T-cell (primary cell): ENCODE measurements around the gene MAPK14. TPM values are rescaled to one million over a fixed set of nuclear protein-coding genes. Genes with fewer than 3 reads are reported as not detected.

ENCODE experiments used
- ATAC-seq, 4 experiments: fragments of 200-7000 bp in 3 of 4; fragments of 150-1000 bp in 1 of 4; cut with Tn5 transposase; replicated peaks in 1 of 4; 1 replicate in 3 of 4; 2 replicates in 1 of 4; pipeline ENCODE4 v1.10.0; 2021; ENCODE audit warnings: moderate library complexity in 3 of 4, mild to moderate bottlenecking in 2 of 4, moderate number of reproducible peaks in 1 of 4
- CTCF ChIA-PET, 2 donors: fragments of 300-600 bp; sonication (Branson Sonifier 250); formaldehyde crosslinking; loops; one replicate each; lab custom pipeline; 2022; ENCODE audit warnings: antibody characterized with exemption in 2 of 2; lab: Charles Lee
- POLR2A ChIA-PET, 2 donors: fragments of 300-600 bp; sonication (Branson Sonifier 250); formaldehyde crosslinking; loops; one replicate each; lab custom pipeline; 2022; ENCODE audit warnings: antibody characterized with exemption in 2 of 2; lab: Charles Lee
- DNase-seq, 35 experiments: peaks; one replicate each; pipeline versions ENCODE4 v3.0.0 to v3.0.0-alpha.2; 2013 to 2023
- H3K27ac ChIP-seq: one replicate; pipeline ENCODE4 v1.5.1; 2013; ENCODE audit warnings: low read length
- H3K27me3 ChIP-seq, 2 experiments: replicated peaks in 1 of 2; 1 replicate in 1 of 2; 2 replicates in 1 of 2; pipeline versions ENCODE4 v1.6.1 to v1.7.0; 2013; ENCODE audit warnings: low read length in 1 of 2, mixed read lengths in 1 of 2; ENCODE audit not compliant: control insufficient read depth in 2 of 2, insufficient read depth in 2 of 2; ENCODE audit errors: extremely low read depth in 1 of 2
- H3K36me3 ChIP-seq, 2 donors: 1 replicate in 1 of 2; 2 replicates in 1 of 2; pipeline versions ENCODE4 v1.6.1 to v1.7.0; 2013; ENCODE audit warnings: low read length in 1 of 2; ENCODE audit not compliant: control insufficient read depth in 2 of 2, insufficient read depth in 1 of 2; ENCODE audit errors: extremely low read depth in 1 of 2
- H3K4me1 ChIP-seq, 2 experiments: 1 replicate in 1 of 2; 2 replicates in 1 of 2; pipeline versions ENCODE4 v1.6.1 to v1.7.0; 2013; ENCODE audit warnings: low read length in 2 of 2, mixed read lengths in 1 of 2; ENCODE audit not compliant: insufficient read depth in 2 of 2, control insufficient read depth in 1 of 2; ENCODE audit errors: extremely low read depth in 1 of 2
- H3K4me3 ChIP-seq, 2 donors: 1 replicate in 1 of 2; 2 replicates in 1 of 2; pipeline versions ENCODE4 v1.5.1 to v1.7.0; 2013; ENCODE audit warnings: mild to moderate bottlenecking in 2 of 2, low read length in 1 of 2, moderate library complexity in 1 of 2; ENCODE audit not compliant: control insufficient read depth in 1 of 2; ENCODE audit errors: extremely low read depth in 1 of 2
- H3K9me3 ChIP-seq: 2 replicates; pipeline ENCODE4 v1.7.0; 2013
- H3K27ac Mint-ChIP-seq, 2 donors: one replicate each; pipeline ENCODE4 v1.8.0; 2020 to 2021; ENCODE audit warnings: mild to moderate bottlenecking in 2 of 2, mixed read lengths in 2 of 2
- H3K27me3 Mint-ChIP-seq, 2 donors: one replicate each; pipeline ENCODE4 v1.8.0; 2021 to 2022; ENCODE audit warnings: mixed read lengths in 2 of 2
- H3K36me3 Mint-ChIP-seq: one replicate; pipeline ENCODE4 v1.8.0; 2021; ENCODE audit warnings: mixed read lengths
- H3K4me1 Mint-ChIP-seq, 3 donors: one replicate each; pipeline ENCODE4 v1.8.0; 2020 to 2022; ENCODE audit warnings: mixed read lengths in 3 of 3, mild to moderate bottlenecking in 1 of 3
- H3K4me3 Mint-ChIP-seq, 3 donors: one replicate each; pipeline ENCODE4 v1.8.0; 2020 to 2022; ENCODE audit warnings: mild to moderate bottlenecking in 3 of 3, mixed read lengths in 3 of 3, moderate library complexity in 3 of 3
- H3K9me3 Mint-ChIP-seq, 3 donors: one replicate each; pipeline ENCODE4 v1.8.0; 2020 to 2022; ENCODE audit warnings: mixed read lengths in 3 of 3
- WGBS: methylation state at CpG from one replicate; pipeline ENCODE4 v1.1.5; 2013; ENCODE audit warnings: missing lambda C conversion rate; ENCODE audit not compliant: insufficient coverage; 5-methylcytosine and 5-hydroxymethylcytosine counted together
- total RNA-seq, 35 experiments: library from RNA in 6 of 35; stranded (reverse) in 6 of 35; fragments of 120-200 nt in 1 of 35; gene quantifications; one replicate each; pipeline versions ENCODE4 v1.2.1 to v1.2.4 and lab custom pipeline; 2013 to 2026

Gene MAPK14
- total RNA-seq, 5 donors from 2014 or later (not counting 1 experiment from before 2014, with no cell fraction given): 49.3 to 64.5 (median 60.3) TPM

DNA sequence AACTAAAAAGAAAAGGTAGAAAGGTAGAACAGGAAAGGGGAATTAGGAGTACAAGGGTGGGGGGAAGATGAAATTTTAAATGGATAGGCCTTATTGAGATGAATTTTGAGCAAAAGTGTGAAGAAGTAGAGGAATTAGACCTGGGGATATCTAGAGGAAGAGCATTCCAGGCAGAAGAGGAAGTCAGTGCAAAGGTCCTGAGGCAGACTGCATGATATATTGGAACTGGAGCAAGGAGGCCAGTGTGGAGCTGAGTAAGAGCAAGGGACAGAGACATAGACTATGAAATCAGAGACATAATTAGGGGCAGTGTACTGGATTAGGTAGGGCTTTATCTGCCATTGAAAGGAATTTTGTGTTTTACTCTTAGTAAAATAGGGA, 40.4 kb downstream of the MAPK14 start:
- Mint-ChIP-seq H3K4me1 (peaks cover 69 to 75% (median 72%) of the 10 kb centered on the region in 3 donors), H3K27me3 (no peaks in the 10 kb centered on the region), H3K9me3 (no peaks in the 10 kb centered on the region), H3K36me3 (peaks cover 22% of the 10 kb centered on the region), H3K27ac (peak overlapping the region; percentile 16 to 41), H3K4me3 (no peak overlapping the region)
- peaks cover 0 to 3% of the 10 kb centered on the region in 2 donors for H3K36me3 ChIP-seq
- peaks cover 2 to 4% of the 10 kb centered on the region in 2 experiments for H3K4me1 ChIP-seq
- ChIA-PET POLR2A (no interaction called here), CTCF (interaction anchor here (1.1 to 1.5 kb wide), 2 partner anchors 26 to 27 kb away, joined by 4 to 5 read pairs; no protein-coding TSS in a partner anchor)
- H3K27me3 ChIP-seq: no peaks in the 10 kb centered on the region
- no peaks in the 10 kb centered on the region for H3K9me3 ChIP-seq
- ATAC-seq (no peak), DNase-seq (no peak)
- no peak overlapping the region for H3K4me3 ChIP-seq
- H3K27ac ChIP-seq: no peak overlapping the region

DNA sequence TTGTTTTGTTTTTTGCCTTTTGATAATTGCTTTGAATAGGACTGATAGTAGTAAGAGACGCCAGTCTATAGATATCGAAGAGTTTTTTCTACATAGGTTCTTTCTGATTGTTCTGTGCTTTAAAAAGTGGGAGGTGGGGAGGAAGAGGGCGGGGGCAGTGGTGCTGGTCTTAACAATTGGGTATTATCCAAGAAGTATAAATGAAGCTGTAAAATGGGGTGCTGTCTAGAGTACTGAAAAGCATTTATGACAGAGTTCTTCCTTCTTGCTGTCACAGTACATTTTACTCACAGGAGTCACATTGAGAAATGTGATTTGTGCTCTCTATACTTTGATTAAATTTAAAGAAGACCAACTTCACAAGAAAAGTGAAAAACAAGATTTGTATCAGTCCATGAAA, 41.0 kb downstream of the MAPK14 start:
- Mint-ChIP-seq H3K4me3 (no peak overlapping the region), H3K9me3 (no peaks in the 10 kb centered on the region), H3K36me3 (peaks cover 24% of the 10 kb centered on the region), H3K27ac (peak overlapping the region; percentile 11 to 73), H3K4me1 (peaks cover 63 to 72% (median 69%) of the 10 kb centered on the region in 3 donors), H3K27me3 (no peaks in the 10 kb centered on the region)
- WGBS: 100% methylated on average over 3 of the region's 3 CpGs
- H3K27me3 ChIP-seq: no peaks in the 10 kb centered on the region
- no peak for ATAC-seq
- CTCF ChIA-PET: interaction anchor here (0.8 to 1.1 kb wide), 2 partner anchors 26 kb away, joined by 4 read pairs; no protein-coding TSS in a partner anchor
- peaks cover 0 to under 1% of the 10 kb centered on the region in 2 experiments for H3K4me1 ChIP-seq
- H3K36me3 ChIP-seq: peaks cover 0 to 7% of the 10 kb centered on the region in 2 donors
- no peak overlapping the region for H3K27ac ChIP-seq
- POLR2A ChIA-PET: interaction anchor here in 1 of 2 donors (0.7 kb wide), 1 partner anchor 27 kb away, joined by 3 read pairs; no protein-coding TSS in a partner anchor
- no peak overlapping the region for H3K4me3 ChIP-seq
- no peak for DNase-seq
- no peaks in the 10 kb centered on the region for H3K9me3 ChIP-seq

DNA sequence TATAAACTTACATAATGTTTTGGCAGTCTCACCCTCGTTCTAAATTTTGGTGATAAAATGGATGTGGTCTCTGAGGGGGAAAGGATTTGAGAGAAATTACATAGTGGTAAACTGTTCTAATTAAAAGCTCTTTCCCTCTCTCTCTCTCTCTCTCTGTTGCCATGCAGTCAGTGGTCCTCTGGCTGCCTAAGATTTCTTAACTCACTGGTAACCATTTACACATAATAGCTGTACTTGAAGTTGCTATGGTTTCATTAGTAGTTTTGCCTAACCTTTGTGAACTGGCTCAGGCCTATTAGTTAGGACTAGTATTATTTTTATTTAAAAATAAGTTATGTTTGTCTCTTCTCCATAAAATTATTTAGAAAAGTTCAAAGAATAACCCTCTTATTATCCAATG, 42.0 kb downstream of the MAPK14 start:
- DNase-seq (no peak), ATAC-seq (no peak)
- Histone ChIP-seq H3K9me3 (no peaks in the 10 kb centered on the region), H3K4me1 (no peaks in the 10 kb centered on the region), H3K27me3 (no peaks in the 10 kb centered on the region), H3K4me3 (no peak overlapping the region), H3K27ac (no peak overlapping the region), H3K36me3 (peaks cover 0 to 11% of the 10 kb centered on the region in 2 donors)
- POLR2A ChIA-PET: interaction anchor here in 1 of 2 donors (0.6 kb wide), 1 partner anchor 195 kb away, joined by 4 read pairs; no protein-coding TSS in a partner anchor
- CTCF ChIA-PET: interaction anchor here in 1 of 2 donors (0.5 kb wide), 1 partner anchor 24 kb away, joined by 3 read pairs; no protein-coding TSS in a partner anchor
- no CpG with 5 or more reads among the region's 1 CpG for WGBS
- Mint-ChIP-seq H3K27me3 (no peaks in the 10 kb centered on the region), H3K9me3 (no peaks in the 10 kb centered on the region), H3K4me3 (no peak overlapping the region), H3K27ac (no peak overlapping the region), H3K4me1 (peaks cover 55 to 66% (median 63%) of the 10 kb centered on the region in 3 donors), H3K36me3 (peaks cover 24% of the 10 kb centered on the region)

DNA sequence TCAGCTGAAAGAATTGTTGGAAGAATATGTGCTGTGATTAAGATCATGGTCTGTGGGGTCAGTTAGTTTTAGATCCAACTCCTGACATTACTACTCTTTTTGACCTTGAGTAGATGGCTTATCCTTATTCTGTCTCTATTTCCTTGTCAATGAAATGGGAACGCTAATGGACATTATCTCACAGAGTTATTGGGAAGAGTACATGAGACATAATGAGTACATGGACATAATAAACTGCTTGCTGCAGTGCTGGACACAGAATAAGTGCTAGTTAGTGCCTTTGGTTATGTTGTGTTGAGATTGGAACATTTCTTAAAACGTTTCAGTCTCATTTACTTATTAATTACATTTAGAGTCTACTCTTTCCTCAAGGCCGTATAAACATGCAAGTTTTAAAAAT, 42.6 kb downstream of the MAPK14 start:
- no peaks in the 10 kb centered on the region for H3K27me3 ChIP-seq
- DNase-seq (no peak), ATAC-seq (no peak)
- H3K4me1 ChIP-seq: no peaks in the 10 kb centered on the region
- no peaks in the 10 kb centered on the region for H3K9me3 ChIP-seq
- H3K27ac ChIP-seq: no peak overlapping the region
- H3K4me3 ChIP-seq: no peak overlapping the region
- no peaks in the 10 kb centered on the region for H3K27me3 Mint-ChIP-seq
- no peaks in the 10 kb centered on the region for H3K9me3 Mint-ChIP-seq
- H3K36me3 Mint-ChIP-seq: peaks cover 20% of the 10 kb centered on the region
- peaks cover 48 to 61% (median 57%) of the 10 kb centered on the region in 3 donors for H3K4me1 Mint-ChIP-seq
- WGBS: no CpG with 5 or more reads among the region's 3 CpGs
- no peak overlapping the region for H3K4me3 Mint-ChIP-seq
- peaks cover 0 to 13% of the 10 kb centered on the region in 2 donors for H3K36me3 ChIP-seq
- CTCF ChIA-PET: interaction anchor here in 1 of 2 donors (0.6 kb wide), 1 partner anchor 80 kb away, joined by 6 read pairs; no protein-coding TSS in a partner anchor
- POLR2A ChIA-PET: no interaction called here
- H3K27ac Mint-ChIP-seq: peak overlapping the region in 1 of 2 donors; percentile 62

DNA sequence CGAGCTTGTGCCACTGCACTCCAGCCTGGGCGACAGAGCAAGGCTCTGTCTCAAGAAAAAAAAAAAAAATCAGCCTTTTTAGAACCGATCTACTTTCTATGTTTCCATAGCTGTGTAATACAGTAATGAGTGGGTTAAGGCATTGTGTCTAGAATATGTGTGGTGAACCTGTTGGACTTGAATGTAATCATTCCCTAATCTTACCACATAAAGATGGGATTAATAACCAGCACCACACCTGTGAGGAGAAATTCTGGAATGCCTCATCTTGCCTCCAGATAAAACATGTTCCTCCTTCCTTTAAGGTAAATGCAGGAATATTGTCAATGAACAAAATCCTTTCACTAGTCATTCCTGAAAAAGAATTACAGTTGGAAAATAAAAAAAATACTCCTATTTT, 43.7 kb downstream of the MAPK14 start:
- Mint-ChIP-seq H3K4me1 (peaks cover 38 to 57% (median 54%) of the 10 kb centered on the region in 3 donors), H3K36me3 (peaks cover 25% of the 10 kb centered on the region), H3K27ac (peak overlapping the region in 1 of 2 donors; percentile 69), H3K27me3 (no peaks in the 10 kb centered on the region), H3K9me3 (no peaks in the 10 kb centered on the region), H3K4me3 (no peak overlapping the region)
- WGBS: 100% methylated on average over 1 of the region's 3 CpGs
- H3K27ac ChIP-seq: no peak overlapping the region
- ATAC-seq: no peak
- H3K9me3 ChIP-seq: no peaks in the 10 kb centered on the region
- H3K4me3 ChIP-seq: no peak overlapping the region
- no peak for DNase-seq
- ChIA-PET POLR2A (interaction anchor here in 1 of 2 donors (0.6 kb wide), 1 partner anchor 41 kb away, joined by 5 read pairs; no protein-coding TSS in a partner anchor), CTCF (interaction anchor here in 1 of 2 donors (0.7 kb wide), 2 partner anchors 8 to 43 kb away, joined by 3 to 6 read pairs; no protein-coding TSS in a partner anchor)
- peaks cover 0 to 19% of the 10 kb centered on the region in 2 donors for H3K36me3 ChIP-seq
- H3K27me3 ChIP-seq: no peaks in the 10 kb centered on the region
- H3K4me1 ChIP-seq: no peaks in the 10 kb centered on the region

DNA sequence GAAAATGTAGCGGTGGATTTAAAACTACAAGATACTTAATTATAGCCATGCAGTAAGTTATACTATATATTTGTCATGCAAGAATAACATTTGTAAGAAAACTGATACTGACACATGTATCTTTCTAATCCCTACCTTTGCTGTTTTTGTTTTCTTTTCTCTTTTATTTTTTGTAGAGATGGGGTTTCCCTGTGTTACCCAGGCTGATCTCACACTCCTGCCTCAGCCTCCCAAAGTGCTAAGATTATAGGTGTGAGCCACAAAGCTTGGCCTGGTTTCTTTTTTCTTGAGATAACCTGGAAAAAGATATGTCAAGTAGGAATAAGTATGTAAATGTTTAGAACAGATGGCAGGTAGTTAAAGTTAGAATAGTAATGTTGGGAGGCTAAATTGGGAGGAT, 44.1 kb downstream of the MAPK14 start:
- H3K4me1 Mint-ChIP-seq: peaks cover 33 to 52% (median 50%) of the 10 kb centered on the region in 3 donors

More for the DNA sequence above, 44.1 kb downstream of the MAPK14 start:
- no peak for DNase-seq
- Mint-ChIP-seq H3K4me3 (no peak overlapping the region), H3K27ac (peak overlapping the region; percentile 40 to 69), H3K36me3 (peaks cover 25% of the 10 kb centered on the region), H3K27me3 (no peaks in the 10 kb centered on the region), H3K9me3 (no peaks in the 10 kb centered on the region)
- POLR2A ChIA-PET: no interaction called here
- no peak for ATAC-seq
- Histone ChIP-seq H3K4me3 (no peak overlapping the region), H3K36me3 (peaks cover 0 to 23% of the 10 kb centered on the region in 2 donors), H3K27ac (no peak overlapping the region), H3K4me1 (no peaks in the 10 kb centered on the region), H3K9me3 (no peaks in the 10 kb centered on the region), H3K27me3 (no peaks in the 10 kb centered on the region)
- WGBS: no CpG with 5 or more reads among the region's 1 CpG
- CTCF ChIA-PET: no interaction called here
